Measurements from ENCODE around the gene HDAC1.

- TF ChIP-seq POLR2A (IDR thresholded peaks at IDR 0.05) (no peak), CTCF (IDR thresholded peaks at IDR 0.05) (no peak)
Measured at GRCh38 chr1:32289256-32289655, 2.6 kb upstream of the HDAC1 start.
